AG09319 (cell line): ENCODE results near the gene TTLL5.

Source experiments
- DNase-seq: peaks from one replicate; pipeline ENCODE4 v3.0.0-alpha.2; 2010; ENCODE audit warnings: low read depth; ENCODE audit errors: extremely low read depth
- CTCF ChIP-seq: IDR thresholded peaks from 2 replicates; pipeline ENCODE4 v1.5.1; 2011; ENCODE audit warnings: low read depth, mild to moderate bottlenecking, inconsistent platforms, low read length, moderate library complexity

Gene TTLL5

DNA sequence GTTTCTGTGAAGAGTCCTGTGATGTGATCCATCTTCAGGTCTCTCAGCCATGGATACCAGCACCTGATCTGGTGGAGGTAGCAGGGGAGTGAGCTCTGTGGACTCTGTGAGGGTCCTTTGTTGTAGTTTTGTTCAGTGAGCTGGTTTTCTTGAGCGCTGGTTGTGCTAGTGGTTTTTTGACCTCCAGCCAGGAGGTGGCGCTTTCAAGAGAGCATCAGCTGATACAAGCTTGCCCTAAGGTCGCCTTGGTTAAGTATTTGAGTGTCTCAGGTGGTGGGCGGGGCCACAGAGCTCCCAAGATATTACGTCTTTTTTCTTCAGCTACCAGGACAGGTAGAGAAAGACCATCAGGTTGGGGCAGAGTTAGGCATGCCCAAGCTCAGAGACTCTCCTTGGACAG is 139.7 kb downstream of the TTLL5 start:
- TF ChIP-seq CTCF, result no peak
- DNase-seq, result no peak

GRCh38 chr14:75802486-75802885 is 141.4 kb downstream of the TTLL5 start:
- no peak for DNase-seq
- TF ChIP-seq CTCF, result no peak

- no peak for DNase-seq
- TF ChIP-seq CTCF, result no peak
Observed at GRCh38 chr14:75803765-75804164, 142.7 kb downstream of the TTLL5 start.

DNA sequence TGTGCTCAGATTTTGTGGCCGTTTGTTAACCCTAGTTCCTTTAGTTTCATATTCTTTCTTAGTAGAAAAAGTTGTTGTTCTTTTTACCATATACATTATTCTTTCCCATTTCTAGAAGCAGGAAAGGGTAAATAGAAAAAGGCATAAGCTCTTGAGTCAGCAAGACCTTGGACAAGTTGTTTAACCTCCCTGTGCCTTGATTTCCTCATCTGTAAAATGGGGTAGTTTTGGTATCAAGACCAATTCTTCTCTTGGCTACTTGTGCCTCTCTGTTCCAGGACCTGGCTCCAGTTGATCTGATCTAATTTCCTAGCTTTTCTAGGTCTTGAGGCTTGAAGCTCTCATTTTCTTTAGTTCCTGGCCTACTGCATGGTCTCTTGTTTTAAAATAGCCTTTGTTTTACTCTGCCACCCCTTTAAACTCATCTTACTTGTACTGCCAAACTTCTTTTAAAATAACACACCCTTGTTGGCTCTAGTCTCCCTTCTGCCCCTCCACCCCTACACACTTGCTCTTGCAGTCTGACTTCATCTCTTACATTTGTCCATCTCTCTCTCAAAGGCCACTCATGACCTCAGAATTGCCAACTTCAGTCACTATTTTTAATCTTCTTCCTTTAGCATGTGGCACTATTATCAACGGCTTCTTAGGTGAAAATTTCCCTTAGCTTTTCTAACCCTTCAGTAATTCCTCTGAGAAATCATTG is 143.7 kb downstream of the TTLL5 start:
- no peak for DNase-seq
- TF ChIP-seq CTCF, result no peak

DNA sequence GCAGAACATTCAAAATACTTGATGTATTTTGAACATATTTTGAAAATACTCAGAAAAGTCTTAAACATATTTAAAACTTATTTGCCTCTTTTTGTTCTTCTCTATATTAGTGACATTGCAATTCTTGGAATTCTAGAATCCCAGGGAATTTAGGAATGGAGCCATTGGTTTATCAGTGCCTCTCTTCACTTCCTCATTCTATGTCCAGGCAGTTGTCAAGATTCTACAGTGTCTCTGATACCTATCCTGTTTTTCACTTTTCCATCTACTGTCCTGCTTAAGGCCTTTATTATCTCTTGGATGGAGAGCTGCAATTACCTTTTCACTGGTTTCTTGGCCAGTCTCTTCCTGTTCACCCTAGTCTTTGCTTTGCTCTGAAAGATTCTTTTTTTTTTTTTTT is 144.6 kb downstream of the TTLL5 start:
- no peak for TF ChIP-seq CTCF

DNA sequence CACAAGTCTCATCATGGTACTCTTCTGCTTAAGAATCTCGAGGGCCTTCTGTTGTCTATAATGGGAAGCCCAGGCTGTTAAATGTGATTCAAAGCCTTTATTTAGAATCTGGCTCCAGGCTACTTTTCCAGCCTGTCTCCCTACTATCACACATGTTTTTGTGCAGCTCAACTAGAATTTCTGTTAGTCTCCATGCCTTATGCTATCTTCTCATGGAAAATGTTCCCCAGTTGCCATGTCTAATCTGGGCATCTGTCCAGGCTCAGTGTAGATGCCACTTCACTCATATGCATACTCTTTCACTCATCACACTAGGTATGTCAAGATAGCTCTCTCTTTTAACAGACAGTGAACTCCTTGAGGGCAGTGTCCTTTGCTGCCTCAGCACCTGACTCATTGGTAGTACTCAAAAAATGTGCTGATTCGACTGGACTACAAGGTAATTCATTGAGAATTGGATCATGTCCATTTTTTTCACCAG is 145.3 kb downstream of the TTLL5 start:
- DNase-seq, result no peak
- TF ChIP-seq CTCF, result no peak

More for the DNA sequence above, 144.6 kb downstream of the TTLL5 start:
- DNase-seq, result no peak

- DNase-seq, result no peak
- no peak for TF ChIP-seq CTCF
Observed at GRCh38 chr14:75807667-75808360, 146.8 kb downstream of the TTLL5 start.
